Stimulated activated CD8-positive, alpha-beta memory T cell treated with anti-CD3 and anti-CD28 coated beads, Interleukin-12 subunit alpha, Interleukin-12 subunit beta, amount 100 ng/mL, for 24 hours (primary cell): Measurements from ENCODE around the gene FMNL2.

ENCODE experiments used
- DNase-seq: peaks from one replicate; pipeline ENCODE4 v3.0.0-alpha.2; 2020; ENCODE audit errors: extremely low read depth

The FMNL2 gene

GRCh38 chr2:152339556-152340286, 4.7 kb downstream of the FMNL2 start:
- DNase-seq: no peak

DNA sequence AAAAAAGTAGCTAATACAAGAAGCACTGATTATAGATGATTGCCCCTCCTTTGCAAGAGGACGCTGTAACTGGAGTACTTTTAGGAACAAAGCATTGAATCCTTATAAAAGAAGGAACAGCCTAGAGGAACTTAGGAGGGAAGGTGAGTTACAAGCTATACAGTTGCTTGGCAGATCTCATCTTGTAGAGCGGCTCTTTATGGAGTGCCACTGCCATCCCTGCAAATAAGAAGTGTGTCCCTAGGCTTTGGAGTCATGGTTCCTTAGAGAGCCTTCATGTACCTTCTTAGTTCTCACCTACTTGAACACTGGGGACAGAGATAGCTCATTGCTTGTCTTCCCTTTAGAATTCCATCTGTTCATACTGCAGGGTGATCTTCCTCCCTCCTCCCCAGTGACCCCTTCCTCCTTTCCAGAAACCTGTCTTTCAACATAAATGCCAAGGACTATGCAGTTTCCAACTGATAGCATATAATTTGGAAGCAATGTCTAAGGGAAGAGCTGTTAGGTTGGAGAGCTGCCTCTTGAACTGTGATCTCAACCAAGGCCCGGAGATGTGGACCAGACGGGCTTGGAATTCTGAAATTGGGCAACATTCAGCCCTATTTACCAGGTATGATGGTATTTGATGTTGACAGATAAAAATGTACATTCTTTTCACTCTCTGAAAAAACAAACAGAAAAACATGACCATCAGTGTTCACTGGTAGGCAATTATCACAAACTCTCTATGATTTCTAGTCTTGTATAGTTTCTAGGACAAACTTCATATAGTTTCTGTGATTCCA, 7.5 kb downstream of the FMNL2 start:
- DNase-seq: no peak

DNA sequence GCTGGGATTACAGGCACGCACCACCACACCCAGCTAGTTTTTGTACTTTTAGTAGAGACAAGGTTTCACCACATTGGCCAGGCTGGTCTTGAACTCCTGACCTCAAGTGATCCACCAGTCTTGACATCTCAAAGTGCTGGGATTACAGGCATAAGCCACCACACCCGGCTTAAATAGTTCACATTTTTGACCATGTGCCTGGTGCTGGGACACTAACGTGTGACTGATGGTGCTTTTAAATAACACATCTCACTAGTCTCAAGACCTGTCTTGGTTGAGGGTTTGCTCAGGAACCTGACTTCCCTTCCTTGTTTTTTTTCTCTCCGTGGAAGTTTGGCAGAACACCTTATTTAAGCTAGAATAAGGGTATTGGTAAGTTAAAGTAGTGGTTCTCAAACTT, 8.5 kb downstream of the FMNL2 start:
- no peak for DNase-seq

DNA sequence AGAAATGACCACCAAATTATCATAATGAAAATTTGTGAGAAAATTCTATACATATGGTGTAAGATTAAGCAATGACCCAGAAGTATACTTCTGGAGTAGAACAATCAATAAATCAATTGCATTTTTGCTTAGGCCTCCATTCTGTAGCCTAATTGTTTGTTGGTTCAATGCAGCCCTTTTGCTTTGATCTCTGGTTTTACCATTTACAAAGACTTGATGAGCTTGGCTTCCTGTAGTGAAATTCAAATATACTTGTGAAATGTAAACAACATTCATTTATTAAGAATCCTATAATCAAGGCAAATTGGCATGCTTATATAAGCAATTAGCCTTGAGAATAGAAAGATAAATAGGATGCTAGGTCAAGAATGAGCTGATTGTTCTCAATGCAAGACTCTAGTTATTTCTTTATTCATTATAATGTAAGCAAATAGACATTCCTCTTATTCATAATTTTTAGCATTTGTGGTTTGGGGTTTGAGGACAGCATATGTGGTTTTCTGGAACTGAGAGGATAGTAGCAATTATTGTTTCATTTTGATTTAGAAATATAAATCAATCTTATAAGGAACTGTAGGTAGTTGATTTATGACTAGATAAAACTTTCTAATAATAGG, 9.7 kb downstream of the FMNL2 start:
- DNase-seq: no peak

DNA sequence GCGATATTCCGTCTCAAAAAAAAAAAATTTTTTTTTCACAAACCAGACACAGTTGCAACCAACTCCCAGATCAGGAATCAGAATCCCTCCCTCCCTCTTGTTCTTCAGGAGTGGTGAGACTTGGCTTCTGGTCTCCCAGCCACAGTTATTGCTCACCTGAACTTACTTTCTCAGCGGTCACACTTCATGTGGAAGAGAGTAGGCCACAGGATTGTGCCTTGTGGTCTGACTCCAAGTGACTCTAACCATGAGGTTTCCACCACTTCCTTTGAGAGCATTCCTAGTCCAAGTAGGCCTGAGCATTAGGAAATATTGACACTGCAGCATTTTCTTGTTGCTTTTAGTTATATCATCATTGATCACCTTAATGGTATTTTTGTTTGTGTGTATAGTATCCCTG, 12.1 kb downstream of the FMNL2 start:
- no peak for DNase-seq

GRCh38 chr2:152348388-152348787, 13.4 kb downstream of the FMNL2 start:
- no peak for DNase-seq

- no peak for DNase-seq
Measured at GRCh38 chr2:152349416-152349815, 14.4 kb downstream of the FMNL2 start.

GRCh38 chr2:152350155-152350679, 15.2 kb downstream of the FMNL2 start:
- DNase-seq: no peak

DNA sequence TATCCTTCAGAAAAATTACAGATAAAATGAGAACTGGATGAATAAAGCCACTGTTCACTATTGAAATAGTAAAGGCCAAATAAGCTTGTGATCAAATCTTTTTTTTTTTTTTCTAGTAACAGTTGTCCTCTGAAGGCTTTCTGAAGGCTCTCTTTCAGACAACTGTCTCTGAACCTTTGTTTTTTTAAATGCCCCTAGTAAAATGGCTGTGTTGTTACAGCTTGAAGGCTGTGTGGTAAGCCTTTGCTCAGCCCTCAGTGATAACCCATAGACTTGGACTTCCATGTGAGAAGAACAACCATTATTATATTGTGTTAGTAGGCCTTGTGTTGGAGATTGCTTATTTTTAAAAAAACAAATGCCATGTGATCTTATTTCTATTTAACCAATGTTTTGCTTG, 17.6 kb downstream of the FMNL2 start:
- DNase-seq: no peak

- no peak for DNase-seq
Measured at GRCh38 chr2:152353364-152353763, 18.4 kb downstream of the FMNL2 start.

- no peak for DNase-seq
Measured at GRCh38 chr2:152354069-152354755, 19.2 kb downstream of the FMNL2 start.

GRCh38 chr2:152354909-152355308, 19.9 kb downstream of the FMNL2 start:
- no peak for DNase-seq

GRCh38 chr2:152355409-152355831, 20.4 kb downstream of the FMNL2 start:
- no peak for DNase-seq

DNA sequence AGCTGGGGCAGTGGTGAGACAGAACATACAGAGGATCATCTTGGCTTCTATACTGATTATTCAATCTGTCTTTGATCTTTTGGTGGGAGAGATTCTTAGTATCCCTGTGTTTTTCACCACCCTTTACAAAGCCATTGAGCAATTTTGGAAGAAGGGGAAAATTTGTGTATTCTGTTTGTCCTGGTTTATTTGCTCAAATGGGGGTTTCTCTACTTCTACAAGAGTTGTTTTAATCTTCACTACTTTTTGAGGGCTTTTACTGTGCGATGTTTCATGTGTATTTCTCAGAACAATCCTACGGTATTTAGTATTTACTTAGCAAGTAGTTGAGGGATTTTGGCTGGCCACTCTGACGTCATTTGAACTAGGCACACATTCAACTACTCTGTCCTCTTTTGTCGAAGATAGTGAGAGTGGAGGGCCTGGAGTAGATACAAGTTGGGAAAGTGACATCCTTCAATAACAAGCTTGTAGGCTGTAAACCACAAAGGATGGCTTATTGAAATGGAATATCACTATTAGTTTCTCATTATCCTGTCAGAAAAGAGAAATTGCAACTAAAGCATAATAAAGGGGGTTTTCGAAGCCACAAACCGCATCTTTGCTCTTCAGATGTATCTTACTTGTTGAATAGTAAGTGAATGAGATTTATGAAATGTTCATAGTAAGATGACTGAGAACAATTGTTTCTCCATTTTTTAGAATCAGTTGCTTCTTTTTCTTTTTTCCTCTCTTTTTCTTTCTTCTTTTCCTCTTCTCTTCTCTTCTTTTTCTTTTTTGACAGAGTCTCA, 24.8 kb downstream of the FMNL2 start:
- no peak for DNase-seq

GRCh38 chr2:152363936-152364335, 29.0 kb downstream of the FMNL2 start:
- no peak for DNase-seq

DNA sequence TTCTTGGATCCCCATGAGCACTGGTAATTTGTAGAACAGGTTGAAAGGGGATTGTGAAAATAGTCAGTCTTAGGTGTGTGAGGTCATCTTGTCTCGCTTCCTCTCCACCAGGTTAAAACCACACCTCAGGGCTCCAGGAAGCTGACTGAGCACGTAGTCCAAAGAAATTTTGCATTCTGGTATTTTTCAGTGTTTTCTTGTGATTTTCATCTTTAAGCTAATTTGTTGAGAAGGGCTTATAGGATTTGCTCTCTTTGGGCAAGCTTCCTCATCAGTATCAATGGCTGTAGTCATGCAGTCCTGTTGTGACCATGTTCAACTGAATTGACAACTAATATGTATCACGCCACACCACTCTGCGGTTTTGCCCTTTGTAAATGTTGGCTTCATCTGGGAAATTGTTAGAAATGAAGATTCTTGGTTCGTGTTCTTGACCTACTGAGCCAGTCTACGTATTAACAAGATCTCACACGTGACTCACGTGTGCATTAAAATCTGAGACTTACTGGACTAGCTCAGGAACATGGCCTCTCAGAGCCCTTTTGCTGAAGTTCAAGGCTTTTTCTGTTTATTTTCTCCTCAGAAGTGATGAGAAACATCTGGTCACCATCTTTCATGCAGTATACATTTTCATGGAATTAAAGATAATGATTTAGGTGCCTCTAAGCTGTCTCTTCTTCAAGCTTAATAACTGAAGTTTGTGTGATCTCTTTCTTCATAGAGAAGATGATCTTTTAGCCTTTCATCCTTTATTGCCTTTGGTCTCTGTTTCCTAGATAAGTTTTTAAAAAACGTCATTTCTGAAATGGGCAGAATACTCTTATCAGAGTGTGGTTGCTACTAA, 32.8 kb downstream of the FMNL2 start:
- no peak for DNase-seq

DNA sequence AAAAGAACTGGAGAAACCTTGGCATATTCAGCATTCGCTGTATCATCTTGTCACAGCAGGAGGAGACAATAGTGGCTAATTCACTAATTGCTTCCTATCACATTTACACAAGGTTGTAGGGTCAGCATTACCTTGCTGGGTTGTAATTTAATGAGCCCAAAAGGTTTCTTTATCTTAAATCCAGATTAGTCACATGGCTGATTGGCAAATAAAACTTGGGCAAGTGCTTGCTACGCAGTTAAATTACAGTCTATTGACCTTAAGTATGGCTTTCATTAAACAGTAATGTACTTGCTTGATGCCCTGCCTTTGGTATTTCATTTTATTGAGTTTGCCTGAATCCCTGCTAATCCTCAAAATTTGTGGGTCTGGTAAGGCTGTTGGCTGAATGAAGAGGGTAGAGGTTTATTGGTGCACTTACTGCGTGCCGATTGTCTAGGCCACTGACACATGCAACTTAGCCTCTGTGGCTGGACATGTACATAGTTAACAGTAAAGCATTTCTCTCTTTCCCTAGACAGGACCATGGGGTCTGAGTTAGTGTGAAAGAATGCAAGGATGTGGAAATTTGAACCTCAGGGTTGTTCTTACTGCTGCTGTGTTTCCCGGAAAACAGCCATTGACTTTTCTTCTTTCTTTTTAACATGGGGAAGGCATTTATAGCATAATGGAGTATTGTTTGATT, 34.3 kb downstream of the FMNL2 start:
- DNase-seq: no peak

DNA sequence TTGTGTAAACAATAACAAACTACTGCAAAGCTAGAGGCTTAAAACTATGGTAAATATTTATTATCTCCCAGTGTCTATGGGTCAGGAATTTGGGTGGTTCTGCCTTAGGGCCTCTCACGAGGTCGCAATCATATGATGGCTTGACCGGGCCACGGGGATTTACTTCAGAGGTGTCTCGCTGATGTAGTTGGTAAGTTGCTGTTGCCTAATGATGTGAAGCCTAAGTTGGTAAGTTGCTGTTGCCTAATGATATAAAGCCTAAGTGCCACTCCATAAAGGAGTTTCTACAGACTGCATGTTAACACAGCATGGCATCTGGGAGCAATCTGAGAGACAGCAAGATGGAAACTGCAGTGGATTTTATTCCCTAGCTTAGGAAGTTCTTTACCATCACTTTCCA, 35.8 kb downstream of the FMNL2 start:
- no peak for DNase-seq

DNA sequence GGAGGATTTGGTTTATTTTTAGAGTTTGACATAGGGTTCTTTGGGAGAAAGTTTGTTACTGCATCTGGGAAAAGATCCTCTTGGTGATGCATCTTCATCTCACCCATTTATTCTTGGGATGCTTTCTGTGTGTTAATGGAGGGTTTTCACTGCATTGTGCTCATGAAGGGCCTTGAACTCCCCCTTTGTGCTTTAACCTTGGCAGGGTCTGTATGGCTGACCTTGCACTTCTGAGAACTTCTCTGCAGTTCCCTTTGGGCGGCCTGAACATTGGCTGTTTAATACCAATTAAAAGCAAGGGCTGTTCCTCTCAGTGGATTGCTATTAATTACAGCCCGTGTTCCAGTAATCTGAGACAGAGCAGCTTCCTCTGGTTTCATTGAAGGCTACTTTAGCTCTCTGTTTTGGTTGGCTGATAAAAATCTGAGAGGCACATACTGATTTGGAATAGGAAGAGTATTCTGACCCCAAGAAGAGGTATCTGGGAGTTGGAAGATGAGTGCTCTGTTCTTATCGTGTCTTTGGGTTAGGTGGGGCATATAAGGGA, 37.5 kb downstream of the FMNL2 start:
- no peak for DNase-seq
